GM12891 (cell line): Measurements from ENCODE around the gene ADAMTS5.

ENCODE experiments used
- PAX5 ChIP-seq: IDR thresholded peaks from 2 replicates; pipeline ENCODE4 v1.6.1; 2011; ENCODE audit warnings: low read length, moderate library complexity, mild to moderate bottlenecking; ENCODE audit not compliant: insufficient read depth, severe bottlenecking
- POLR2A ChIP-seq: IDR thresholded peaks from 2 replicates; pipeline ENCODE4 v1.6.1; 2011; ENCODE audit warnings: low read depth, low read length, control low read depth
- POLR2AphosphoS5 ChIP-seq: IDR thresholded peaks from 2 replicates; pipeline ENCODE4 v1.6.1; 2011; ENCODE audit warnings: low read depth, low read length, control low read depth

DNA sequence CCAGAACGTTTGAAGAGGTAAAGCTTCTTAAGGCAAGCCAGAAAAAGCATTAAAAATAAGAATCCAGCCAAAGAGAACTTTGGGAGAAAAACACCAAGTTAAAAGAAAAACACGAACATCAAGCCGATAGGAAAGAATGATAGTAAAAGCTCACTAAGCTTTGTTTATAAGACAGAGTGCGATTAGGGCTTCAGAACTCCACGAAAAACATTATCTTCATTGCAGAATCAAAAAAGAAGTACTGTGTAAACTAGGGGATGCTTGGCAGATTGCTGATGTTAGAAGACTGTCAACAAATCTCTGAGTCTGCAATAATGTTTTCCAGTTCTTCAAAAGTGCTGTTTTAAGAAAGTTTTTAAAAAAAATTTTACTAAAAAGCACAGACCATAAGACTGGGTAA lies 30.2 kb downstream of the ADAMTS5 start:
- no peak for TF ChIP-seq POLR2AphosphoS5
- TF ChIP-seq POLR2A, result no peak
- no peak for TF ChIP-seq PAX5
